Activated CD4-positive, alpha-beta T cell treated with anti-CD3 and anti-CD28 coated beads for 24 hours (primary cell): ENCODE measurements around the gene OR5A1.
"Not testable (repeated sequence)": the region's sequence is repeated elsewhere in the genome, so short reads cannot be mapped to it uniquely, and the experiment has no call there.

ENCODE experiments used
- DNase-seq, 2 donors: peaks; one replicate each; pipeline ENCODE4 v3.0.0-alpha.2; 2020; ENCODE audit warnings: low read depth in 2 of 2

OR5A1 gene

DNA sequence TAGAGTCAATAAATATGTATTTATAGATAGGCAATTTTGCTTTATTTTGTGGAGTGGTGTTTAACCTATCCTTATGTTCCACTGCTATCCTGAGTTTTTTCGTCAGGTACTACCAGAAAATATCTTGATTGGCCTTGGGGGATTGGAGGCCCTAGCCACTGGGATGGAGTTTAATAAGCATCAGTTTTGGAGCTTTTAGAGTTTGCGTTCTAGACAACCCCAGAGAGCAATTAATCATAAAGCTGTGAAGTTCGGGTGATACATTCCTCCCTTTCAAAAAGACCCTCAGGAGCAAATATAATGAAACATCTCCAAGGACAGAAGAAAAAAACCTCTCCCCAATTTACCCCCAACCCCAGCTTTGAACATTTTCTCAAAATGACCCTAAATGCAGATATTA lies at the start of gene OR5A1:
TSS of gene OR5A1 (plus strand) at position 301 of the 400 bp plus-strand sequence. CDS start 6,700 bp downstream, outside the sequence.
- DNase-seq, result no peak

DNA sequence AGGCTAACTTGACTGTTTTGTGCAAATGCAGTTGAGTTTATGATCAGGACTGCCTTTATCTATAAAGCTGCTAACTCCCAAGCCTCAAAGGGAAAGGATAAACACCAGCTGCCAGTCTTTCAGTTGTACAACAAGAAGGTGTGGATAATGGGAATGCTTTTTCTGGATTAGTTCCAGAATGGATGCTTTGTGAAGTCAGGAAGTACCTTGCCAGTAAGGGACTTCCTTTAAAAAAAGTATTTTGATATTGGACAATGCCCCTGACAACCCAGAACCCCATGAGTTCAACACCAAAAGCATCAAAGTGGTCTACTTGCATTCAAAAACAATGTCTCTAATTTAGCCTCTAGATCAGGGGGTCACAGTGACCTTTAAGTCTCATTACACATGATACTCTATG lies 42.1 kb upstream of the OR5A1 start:
- no peak for DNase-seq

DNA sequence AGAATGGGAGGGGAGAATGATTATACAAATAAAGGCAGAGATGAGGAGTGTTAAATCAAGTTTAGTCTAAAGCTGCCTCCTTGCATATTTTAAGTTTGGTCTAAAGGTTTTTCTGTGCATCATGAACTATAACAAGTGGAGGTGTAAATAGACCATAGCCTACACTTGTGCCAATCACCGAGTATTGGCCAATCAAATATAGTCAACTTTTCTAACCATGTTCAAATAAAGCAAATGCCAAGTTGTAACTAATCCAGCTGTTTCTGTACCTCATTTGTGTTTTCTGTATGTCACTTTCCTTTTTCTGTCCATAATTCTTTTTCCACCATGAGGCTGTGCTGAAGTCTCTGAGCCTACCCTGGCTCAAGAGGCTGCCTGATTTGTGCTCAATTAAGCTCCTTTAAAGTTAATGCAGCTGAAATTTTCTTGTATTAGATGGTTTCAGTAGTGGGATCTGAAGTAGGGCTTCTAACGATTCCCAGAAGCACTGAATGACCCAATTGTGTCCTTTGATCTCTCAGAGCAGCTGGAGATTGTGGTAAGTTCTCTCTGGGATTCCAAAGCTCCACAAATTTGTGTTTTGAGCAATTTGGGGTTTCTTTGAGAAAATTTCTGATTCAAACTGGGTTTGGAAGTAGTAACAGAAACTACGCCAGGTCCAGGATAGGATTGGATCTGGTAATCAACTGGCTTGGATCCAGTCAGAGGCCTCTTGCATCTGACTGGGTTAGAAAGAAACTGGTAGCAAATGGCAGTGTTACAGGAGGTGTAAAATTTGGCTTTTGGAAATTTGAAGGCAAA lies 35.6 kb upstream of the OR5A1 start:
- no peak for DNase-seq

DNA sequence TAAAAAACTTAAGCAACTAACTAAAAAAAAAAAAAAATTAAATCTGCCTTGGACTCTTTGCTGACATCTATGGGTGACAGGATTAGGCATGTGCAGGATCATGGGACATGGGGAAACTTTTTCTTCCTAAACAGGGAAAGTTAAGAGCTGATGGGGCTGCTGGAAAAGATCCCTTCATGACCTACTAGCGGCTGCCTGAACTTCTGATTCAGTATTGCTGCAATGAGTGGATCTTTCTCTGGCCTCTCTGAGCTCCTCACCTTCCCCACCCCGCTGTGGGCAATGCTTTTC lies 35.1 kb upstream of the OR5A1 start:
- DNase-seq, result no peak

DNA sequence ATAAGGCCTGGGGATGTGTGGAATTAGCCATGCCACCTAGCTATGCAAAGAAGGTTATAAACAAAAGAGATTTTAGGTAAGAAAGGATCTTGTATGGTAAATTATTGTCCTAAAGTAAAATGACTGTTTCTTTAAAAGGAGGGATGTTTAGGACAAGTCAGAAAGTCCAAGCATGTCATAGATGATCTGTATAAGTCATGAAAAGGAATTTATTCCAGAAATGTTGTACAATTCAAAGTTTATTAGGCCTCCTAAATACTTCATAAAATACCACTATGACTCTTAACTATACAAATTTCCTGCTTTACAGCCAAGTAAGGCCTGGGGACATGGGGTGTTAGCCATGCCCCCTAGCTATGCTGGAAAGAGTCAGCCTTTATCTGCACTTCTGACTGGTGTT lies 32.7 kb upstream of the OR5A1 start:
- no peak for DNase-seq

DNA sequence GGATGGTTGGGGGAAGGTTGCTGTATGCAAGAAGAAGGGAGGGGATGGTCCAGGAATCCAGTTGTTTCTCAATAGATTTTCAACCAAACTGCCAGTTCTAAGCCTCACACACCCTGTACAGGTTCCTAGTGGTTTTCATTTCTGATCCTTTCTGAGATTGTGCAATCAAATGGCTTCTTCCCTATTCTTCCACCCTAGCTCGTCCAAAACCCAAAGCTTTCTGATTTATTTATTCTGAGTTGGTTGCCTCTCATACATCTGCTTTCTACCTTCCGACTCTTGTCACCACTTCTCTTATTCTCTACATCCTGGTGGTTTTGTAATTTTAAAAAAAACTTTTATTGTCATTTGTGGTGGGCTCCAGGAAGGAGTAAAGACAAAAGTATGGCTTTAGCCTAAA lies 22.6 kb upstream of the OR5A1 start:
- no peak for DNase-seq

DNA sequence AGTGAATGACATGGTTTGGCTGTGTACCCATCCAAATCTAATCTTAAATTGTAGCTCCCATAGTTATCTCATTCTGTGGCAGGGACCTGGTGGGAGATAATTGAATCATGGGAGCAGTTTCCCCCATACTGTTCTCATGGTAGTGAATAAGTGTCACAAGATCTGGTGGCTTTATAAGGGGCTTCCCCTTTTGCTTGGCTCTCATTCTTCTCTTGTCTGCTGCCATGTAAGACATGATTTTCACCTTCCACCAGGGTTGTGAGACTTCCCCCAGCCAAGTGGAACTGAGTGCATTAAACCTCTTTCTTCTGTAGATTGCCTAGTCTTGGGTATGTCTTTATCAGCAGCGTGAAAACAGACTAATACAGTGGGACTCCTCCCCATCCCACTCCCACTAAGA lies 21.2 kb upstream of the OR5A1 start:
- DNase-seq, result no peak

DNA sequence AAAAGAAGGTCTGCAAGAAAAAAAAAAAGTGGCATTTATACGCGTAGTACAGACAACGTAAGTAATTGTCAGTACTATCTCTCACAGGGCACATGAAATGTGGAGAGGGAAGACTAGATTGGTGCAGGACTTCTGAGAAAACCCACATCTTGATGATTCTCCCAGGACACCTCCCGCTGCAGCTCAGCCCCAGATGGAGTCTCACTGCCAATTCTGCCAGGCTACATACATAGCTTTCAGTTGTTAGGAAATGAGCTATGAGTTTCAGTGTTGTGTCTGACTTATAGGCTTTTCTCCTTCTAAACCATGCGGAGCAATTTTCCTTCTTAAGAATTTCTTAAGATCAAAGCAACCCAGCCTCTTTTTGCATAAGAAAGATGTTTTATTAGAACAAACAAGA lies 19.7 kb upstream of the OR5A1 start:
- no peak for DNase-seq

DNA sequence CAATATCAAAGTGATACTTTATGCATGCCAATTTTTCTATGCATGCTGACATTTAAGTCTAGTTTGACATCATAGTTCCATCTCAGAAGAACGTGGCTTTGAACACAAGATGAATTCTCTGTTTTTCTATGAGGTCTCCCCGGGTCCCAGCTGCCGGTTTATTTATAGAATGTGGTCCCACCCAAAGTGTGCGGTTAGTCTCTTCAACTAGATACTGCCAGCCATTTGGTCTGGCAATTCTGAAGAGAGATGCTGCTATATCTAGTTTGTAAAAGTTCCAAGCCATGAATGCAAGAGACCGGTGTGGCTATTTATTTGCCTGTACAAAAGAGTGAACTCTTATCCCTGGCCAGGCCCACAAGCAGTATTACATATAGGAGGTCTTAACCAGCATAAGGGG lies 19.2 kb upstream of the OR5A1 start:
- DNase-seq, result no peak

DNA sequence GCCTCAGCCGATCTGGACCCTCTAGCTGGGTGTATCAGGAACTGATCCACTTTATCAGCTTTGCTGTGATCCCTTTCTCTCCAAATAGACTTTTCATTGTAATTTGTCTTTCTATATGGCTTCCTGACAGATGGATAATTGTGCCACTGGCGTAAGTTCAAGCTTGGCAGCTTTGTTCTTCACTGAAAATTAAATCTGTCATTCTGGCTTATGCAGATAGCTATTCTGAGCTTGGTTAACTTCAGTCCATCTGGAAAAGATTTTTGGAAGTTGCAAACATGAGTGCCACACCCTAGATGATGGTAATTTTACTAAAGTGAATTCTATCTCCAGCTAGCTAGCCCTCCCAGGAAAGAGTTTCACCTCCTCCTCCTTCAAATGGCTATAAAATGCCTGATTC lies 18.1 kb upstream of the OR5A1 start:
- no peak for DNase-seq

DNA sequence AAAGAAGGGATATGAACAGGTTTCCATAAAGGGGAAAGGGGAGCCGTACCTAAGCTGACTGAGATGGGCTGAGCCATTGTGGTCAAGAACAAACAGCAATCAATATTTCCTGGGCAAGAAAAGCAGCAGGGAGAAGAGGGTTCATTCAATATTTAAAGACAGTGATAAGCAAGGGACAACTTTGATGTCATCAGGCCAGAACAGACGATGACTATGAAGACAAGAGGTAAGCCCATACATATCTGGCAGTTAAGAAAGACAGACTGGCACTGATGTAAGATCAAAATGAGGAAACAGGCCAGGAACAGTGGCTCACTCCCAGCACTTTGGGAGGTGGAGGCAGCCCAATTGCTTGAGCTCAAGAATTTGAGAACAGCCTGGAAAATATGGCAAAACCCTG lies 12.4 kb upstream of the OR5A1 start:
- no peak for DNase-seq

DNA sequence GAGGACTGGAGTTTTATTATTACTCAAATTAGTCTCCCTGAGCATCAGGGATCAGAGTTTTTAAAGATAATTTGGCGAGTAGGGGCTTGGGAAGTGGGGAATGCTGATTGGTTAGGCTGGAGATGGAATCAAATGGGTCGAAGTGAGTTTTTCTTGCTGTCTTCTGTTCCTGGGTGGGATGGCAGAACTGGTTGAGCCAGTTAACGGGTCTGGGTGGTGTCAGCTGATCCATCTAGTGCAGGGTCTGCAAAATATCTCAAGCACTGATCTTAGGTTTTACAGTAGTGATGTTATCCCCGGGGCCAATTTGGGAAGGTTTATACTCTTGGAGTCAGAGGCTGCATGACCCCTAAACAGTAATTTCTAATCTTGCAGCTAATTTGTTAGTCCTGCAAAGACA lies 11.1 kb upstream of the OR5A1 start:
- DNase-seq, result no peak

DNA sequence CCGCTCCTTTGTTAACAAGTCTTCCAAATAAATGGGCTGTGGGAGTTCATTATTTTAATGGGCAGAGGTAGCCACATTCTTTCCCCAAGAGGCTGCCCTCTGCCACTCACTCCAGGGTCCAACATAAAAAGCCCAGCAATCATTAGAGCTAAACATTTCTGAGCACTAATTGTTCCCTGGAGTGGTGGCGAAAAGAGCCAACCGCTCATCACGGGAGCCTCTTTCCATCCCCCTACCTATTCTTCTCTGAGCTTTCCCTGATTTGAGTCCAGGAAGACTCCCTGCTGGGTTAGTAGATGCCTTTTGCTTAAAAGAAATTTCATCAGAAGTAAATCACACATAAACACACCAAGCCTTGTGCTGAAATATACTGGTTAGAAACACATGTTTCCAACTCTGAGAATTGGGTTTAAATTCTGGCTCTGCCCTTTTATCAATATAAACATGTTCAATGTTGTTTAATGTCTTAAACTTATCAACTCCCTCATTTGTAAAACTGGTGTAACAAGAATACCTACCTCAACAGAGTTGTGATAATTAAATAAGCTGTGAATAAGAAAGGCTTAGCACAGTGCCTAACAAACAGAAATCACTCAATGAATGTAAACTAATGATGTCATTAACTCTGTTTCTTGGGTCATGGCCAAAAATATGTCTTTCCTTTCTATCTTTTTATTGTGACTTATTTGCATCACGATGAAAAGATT lies 9.8 kb upstream of the OR5A1 start, which contains the start of gene OR5A2:
TSS of gene OR5A2 (minus strand) at position 53 of the 707 bp plus-strand sequence. CDS start 3,460 bp downstream, outside the sequence.
- DNase-seq, result no peak

DNA sequence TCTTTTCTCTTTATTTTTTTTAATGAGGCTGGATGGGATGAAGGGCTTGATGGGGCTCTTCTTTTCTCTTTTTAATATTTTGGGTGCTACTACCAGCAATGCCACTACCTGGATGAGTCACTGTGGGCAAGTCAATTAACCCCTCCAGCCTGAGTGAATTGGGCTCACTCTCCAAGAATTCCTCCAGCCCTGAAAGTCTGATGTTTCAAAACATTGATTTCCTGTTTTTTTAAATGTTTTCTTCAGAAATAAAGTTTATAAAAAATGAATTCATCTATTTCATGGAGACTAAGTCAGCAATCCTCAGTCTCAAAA lies 9.2 kb upstream of the OR5A1 start:
- no peak for DNase-seq

DNA sequence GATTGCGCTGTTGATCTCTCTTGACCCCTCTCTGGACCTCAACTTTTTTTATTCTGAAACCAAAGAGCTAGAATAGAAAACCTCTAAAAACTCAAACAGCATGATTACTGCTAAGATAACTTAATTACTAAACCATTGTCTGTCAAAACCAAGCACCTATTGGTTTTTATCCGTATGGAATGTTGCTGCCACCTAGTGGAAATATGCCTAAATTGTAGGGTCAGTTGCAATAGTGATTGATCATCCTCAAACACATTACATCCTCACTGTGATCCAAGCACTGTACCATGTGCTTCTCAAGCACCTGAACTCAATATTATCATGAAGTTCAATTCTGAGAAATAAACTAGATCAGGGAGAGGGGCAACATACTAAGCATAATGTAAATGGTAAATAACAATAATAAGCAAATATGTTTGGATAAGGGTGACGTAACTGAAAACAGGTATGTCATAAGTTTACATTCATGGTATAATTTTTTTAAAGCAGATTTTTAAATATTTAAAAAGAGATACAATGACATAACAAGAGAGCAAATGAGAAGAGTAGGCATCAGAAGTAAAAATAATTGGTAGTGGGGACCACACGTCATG lies 6.2 kb upstream of the OR5A1 start:
- peak; percentile 1 to 31 for DNase-seq

DNA sequence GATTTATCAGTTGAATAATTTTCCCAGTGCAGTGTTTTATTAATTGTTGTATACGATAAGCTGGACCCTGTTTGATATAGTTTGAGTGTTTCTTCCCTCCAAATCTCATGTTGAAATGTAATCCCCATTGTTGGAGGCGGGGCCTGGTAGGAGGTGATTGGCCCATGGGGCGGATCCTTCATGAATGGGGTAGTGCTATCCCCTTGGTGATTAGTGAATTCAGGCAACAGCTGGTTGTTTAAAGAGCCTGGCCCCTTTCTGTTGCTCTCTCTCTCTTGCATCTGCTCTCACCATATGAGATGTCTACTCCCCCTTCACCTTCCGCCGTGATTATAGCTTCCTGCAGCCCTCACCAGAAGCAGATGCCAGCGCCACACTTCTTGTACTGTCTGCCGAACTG lies 1.5 kb downstream of the OR5A1 start:
- DNase-seq, result no peak

DNA sequence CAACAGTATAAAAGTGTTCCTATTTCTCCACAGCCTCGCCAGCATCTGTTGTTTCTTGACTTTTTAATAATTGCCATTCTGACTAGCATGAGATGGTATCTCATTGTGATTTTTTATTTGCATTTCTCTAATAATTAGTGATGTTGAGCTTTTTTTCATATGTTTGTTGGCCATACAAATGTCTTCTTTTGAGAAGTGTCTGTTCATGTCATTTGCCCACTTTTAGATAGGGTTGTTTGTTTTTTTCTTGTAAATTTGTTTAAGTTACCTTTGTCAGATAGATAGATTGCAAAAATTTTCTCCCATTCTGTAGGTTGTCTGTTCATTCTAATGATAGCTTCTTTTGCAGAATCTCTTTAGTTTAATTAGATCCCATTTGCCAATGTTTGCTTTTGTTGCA lies 9.4 kb downstream of the OR5A1 start:
- not testable (repeated sequence) for DNase-seq

DNA sequence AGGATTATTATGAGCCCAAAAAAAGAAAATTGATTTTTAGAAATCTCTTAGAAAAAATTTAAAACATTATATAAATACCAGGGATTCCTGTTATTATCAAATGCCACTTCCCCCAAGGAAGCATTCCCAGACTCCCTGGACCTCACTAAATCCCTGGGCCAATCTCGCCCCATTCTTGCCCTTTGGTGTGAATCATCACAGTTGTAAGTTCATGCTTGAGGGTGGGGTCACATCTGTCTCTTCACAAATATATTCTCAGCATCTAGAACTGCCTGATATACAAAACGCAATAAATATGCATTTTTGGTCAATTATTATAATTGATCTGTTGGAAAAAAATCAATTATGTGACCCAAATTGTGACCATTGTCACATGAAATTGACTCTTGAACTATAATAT lies 12.2 kb downstream of the OR5A1 start:
- no peak for DNase-seq

DNA sequence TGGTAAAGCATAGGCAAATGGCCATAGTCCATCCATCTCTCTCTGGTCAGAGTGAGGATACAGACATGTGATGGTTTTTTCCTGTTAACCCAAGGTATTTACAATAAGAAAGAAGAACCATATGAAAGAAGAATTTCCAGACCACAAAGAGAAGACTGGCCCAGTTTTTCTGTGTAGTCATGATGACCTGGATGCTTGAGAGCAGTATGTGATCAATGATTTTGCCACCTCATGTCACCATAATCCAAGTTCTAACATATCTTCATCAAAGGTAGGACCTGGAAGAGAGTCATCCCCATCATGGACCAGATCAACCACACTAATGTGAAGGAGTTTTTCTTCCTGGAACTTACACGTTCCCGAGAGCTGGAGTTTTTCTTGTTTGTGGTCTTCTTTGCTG lies 20.4 kb downstream of the OR5A1 start, which contains the start of gene OR4D6:
TSS of gene OR4D6 (plus strand) at position 301 of the 400 bp plus-strand sequence. CDS start at position 301, 0 bp downstream.
- DNase-seq, result no peak

DNA sequence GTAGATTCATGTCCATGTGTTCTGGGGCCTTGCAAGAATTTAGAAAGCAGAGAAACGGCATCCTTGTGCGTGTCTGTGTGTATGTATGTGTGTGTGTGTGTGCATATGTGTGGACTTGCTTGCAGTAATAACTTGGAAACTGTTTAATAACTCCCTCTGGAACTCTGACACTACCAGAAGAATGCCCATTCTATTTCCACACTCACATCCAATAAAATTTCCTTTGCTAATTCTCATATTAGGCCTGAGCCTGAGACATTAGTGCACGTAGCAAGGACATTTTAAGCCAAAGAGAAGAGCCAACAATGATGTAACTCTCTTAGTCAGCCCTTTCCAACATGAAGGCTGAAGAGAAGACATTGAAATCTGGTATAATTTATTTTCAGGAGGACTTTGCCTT lies 23.6 kb downstream of the OR5A1 start:
- no peak for DNase-seq

DNA sequence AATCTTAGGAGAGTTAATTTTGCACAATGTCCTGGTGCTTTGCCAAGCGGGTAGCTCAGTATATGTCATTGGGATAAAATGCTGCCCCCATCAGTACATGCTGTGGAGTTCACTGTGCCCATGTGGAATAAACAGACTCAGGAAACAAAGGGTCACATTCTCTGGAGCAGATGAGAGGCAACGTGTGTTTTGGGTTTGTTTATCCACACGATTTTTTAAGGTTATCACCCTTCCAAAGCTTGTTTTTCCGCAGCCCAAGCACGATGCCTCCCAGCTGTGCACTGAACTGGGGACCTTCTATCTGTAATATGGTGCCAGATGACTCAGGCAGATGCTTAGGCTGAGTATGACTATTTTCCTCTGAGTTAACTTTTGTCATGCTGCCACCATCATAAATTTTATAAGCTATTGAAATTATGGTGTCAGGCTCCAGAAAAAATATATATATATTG lies 26.9 kb downstream of the OR5A1 start:
- DNase-seq, result no peak

DNA sequence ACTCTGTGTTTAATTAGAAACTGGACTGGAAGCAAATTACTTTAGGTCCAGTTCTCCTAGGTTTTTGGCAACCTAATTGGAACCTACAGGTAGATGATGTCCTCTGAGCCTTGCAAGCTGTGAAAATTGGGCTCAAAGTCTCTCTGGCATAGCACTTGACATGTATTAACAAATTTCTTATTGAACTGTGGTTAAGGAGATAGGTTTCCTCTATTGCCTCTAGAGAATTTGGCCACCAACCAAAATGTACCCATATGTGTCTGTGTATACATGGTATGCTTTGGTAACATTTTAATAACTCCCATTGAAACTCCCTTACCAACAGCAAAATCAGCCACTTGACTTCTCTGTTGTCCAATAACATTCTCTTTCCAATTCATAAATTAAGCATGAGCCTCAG lies 36.7 kb downstream of the OR5A1 start, which contains the start of gene OR4D10:
TSS of gene OR4D10 (plus strand) at position 301 of the 400 bp plus-strand sequence. CDS start 4,115 bp downstream, outside the sequence.
- DNase-seq, result no peak

DNA sequence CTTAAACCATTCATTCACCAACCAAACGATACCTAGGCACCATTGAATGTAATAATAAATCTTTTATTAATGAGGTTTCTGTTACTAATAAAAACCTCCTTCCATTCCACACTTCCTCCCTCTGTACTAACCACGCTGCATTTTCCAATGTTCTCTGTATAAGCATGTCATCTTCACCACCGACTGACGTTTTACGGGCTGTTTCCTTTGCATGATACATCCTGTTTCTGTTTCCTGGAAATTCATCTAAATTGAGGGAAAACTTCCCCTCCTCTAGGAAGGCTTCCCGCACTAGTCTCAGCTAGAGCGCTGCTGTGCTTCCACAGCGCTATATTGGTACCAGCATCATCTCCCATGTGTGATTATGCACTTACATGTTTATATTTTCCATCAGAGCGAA lies 38.9 kb downstream of the OR5A1 start:
- DNase-seq, result no peak
